22Rv1 (cell line): Measurements from ENCODE around the gene UBE2D4.
"Not testable (repeated sequence)": the region's sequence is repeated elsewhere in the genome, so short reads cannot be mapped to it uniquely, and the experiment has no call there.

Source experiments
- ZFX ChIP-seq: fragments of 450-650 bp; IDR thresholded peaks from 2 replicates; pipeline ENCODE4 v1.6.1; 2017; ENCODE audit warnings: antibody characterized with exemption, borderline replicate concordance
- TF ChIP-seq, protein P1 (sequence below): fragments of 450-650 bp; IDR thresholded peaks from 2 replicates; pipeline ENCODE4 v1.5.1; 2017; ENCODE audit warnings: mild to moderate bottlenecking

DNA sequence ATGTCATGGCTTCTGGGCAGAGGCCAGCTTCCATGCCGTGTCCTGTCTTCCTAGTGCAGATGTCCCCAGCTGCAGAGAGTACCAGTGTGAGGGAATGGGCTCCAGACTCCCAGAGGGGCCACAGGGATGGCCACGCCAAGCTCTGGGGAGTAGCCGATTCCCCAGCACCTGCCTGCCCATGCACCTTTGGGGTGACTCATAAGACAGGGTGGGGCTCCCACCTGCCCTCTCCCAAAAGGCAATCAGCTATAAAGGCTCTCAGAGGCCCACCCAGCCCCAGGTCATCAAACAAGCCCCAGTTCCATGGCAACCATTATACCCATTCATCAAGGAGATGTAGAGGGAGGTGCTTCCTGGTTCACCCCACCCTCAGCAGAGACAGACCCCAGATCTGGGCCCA is 71.3 kb downstream of the UBE2D4 start, which contains the start of gene SPDYE1:
- TF ChIP-seq, protein P1, sequence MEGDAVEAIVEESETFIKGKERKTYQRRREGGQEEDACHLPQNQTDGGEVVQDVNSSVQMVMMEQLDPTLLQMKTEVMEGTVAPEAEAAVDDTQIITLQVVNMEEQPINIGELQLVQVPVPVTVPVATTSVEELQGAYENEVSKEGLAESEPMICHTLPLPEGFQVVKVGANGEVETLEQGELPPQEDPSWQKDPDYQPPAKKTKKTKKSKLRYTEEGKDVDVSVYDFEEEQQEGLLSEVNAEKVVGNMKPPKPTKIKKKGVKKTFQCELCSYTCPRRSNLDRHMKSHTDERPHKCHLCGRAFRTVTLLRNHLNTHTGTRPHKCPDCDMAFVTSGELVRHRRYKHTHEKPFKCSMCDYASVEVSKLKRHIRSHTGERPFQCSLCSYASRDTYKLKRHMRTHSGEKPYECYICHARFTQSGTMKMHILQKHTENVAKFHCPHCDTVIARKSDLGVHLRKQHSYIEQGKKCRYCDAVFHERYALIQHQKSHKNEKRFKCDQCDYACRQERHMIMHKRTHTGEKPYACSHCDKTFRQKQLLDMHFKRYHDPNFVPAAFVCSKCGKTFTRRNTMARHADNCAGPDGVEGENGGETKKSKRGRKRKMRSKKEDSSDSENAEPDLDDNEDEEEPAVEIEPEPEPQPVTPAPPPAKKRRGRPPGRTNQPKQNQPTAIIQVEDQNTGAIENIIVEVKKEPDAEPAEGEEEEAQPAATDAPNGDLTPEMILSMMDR = not testable (repeated sequence)
- not testable (repeated sequence) for TF ChIP-seq ZFX
